Measurements from ENCODE around the gene DPH2.

The DPH2 gene

GRCh38 chr1:43931711-43932660 is 37.8 kb upstream of the DPH2 start:
- DNase-seq (ENCODE audit: extremely low read depth, low read depth): no peak
- no peak for TF ChIP-seq CTCF (IDR thresholded peaks at IDR 0.05; ENCODE audit: low read depth, low read length, missing control alignments)
- no peak overlapping the region for H3K4me3 ChIP-seq (replicated peaks; ENCODE audit: low read depth, low read length)

- DNase-seq (ENCODE audit: extremely low read depth, low read depth): no peak
- peak overlapping the region; percentile 44 for H3K4me3 ChIP-seq (replicated peaks; ENCODE audit: low read depth, low read length)
- no peak for TF ChIP-seq CTCF (IDR thresholded peaks at IDR 0.05; ENCODE audit: low read depth, low read length, missing control alignments)
These were observed 36.9 kb upstream of the DPH2 start for GRCh38 chr1:43932786-43933385.

GRCh38 chr1:43933386-43934100 is 36.3 kb upstream of the DPH2 start, which contains the start of gene ARTN:
Gene ARTN (plus strand): TSS chr1:43933801. CDS start chr1:43935657, 1,856 bp downstream.
- peak within 1 kb of the TSS; percentile 44 for H3K4me3 ChIP-seq (replicated peaks; ENCODE audit: low read depth, low read length)
- no peak for DNase-seq (ENCODE audit: extremely low read depth, low read depth)
- no peak for TF ChIP-seq CTCF (IDR thresholded peaks at IDR 0.05; ENCODE audit: low read depth, low read length, missing control alignments)

GRCh38 chr1:43934101-43934985 is 35.5 kb upstream of the DPH2 start:
- peak; percentile 91 for TF ChIP-seq CTCF (IDR thresholded peaks at IDR 0.05; ENCODE audit: low read depth, low read length, missing control alignments)
- DNase-seq (ENCODE audit: extremely low read depth, low read depth): no peak
- H3K4me3 ChIP-seq (replicated peaks; ENCODE audit: low read depth, low read length): peak overlapping the region; percentile 44; the same call in 1 of the 2 replicates

GRCh38 chr1:43934986-43935324 is 34.9 kb upstream of the DPH2 start:
- H3K4me3 ChIP-seq (replicated peaks; ENCODE audit: low read depth, low read length): no peak overlapping the region
- no peak for DNase-seq (ENCODE audit: extremely low read depth, low read depth)
- TF ChIP-seq CTCF (IDR thresholded peaks at IDR 0.05; ENCODE audit: low read depth, low read length, missing control alignments): no peak
